ENCODE results near the gene GIPC2. TPM values are rescaled to one million over a fixed set of nuclear protein-coding genes. Genes with fewer than 3 reads are reported as not detected.

Gene GIPC2
- total and polyA plus RNA-seq, 7 donors = 0.99 to 23.8 (median 2.5) TPM

DNA sequence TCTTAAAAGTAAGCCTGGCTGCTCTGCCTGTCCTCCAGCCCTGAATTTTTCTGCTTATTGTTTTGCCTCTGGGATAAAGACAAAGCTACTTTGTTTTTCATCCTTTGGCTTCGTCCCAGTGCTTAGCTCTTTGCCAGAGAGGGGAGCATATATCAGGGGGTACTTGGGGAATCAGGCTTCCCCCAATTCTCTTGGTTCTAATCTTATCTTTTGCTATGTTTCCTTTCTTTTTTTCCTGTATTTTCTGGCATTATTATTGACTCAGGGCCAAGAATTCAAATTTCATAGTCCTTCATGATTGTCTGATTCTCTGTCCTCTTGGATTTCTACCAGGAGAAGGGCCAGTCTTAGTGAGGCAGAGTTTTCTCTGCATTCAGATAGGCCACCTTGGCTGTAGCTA lies 51.2 kb downstream of the GIPC2 start:
- H3K27me3 ChIP-seq = no peaks in the 10 kb centered on the region
- 86 to 91% methylated on average over 1 of the region's 1 CpG for WGBS, 2 donors
- no peak for DNase-seq
- H3K36me3 ChIP-seq = no peaks in the 10 kb centered on the region
- no peaks in the 10 kb centered on the region for H3K9me3 ChIP-seq
- H3K27ac ChIP-seq = peak overlapping the region in 1 of 4 donors; percentile 64
- TF ChIP-seq, protein P1, sequence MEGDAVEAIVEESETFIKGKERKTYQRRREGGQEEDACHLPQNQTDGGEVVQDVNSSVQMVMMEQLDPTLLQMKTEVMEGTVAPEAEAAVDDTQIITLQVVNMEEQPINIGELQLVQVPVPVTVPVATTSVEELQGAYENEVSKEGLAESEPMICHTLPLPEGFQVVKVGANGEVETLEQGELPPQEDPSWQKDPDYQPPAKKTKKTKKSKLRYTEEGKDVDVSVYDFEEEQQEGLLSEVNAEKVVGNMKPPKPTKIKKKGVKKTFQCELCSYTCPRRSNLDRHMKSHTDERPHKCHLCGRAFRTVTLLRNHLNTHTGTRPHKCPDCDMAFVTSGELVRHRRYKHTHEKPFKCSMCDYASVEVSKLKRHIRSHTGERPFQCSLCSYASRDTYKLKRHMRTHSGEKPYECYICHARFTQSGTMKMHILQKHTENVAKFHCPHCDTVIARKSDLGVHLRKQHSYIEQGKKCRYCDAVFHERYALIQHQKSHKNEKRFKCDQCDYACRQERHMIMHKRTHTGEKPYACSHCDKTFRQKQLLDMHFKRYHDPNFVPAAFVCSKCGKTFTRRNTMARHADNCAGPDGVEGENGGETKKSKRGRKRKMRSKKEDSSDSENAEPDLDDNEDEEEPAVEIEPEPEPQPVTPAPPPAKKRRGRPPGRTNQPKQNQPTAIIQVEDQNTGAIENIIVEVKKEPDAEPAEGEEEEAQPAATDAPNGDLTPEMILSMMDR (IDR thresholded peaks at IDR 0.05) = no peak
- TF ChIP-seq POLR2A (IDR thresholded peaks at IDR 0.05) (no peak), POLR2AphosphoS5 (IDR thresholded peaks at IDR 0.05) (no peak), EP300 (IDR thresholded peaks at IDR 0.05) (no peak)
- intact Hi-C loops (cut with DNase I) = no loop called here
- H3K4me1 ChIP-seq = peaks cover 0 to 19% (median 6%) of the 10 kb centered on the region in 4 donors
- no peak overlapping the region for H3K4me3 ChIP-seq

DNA sequence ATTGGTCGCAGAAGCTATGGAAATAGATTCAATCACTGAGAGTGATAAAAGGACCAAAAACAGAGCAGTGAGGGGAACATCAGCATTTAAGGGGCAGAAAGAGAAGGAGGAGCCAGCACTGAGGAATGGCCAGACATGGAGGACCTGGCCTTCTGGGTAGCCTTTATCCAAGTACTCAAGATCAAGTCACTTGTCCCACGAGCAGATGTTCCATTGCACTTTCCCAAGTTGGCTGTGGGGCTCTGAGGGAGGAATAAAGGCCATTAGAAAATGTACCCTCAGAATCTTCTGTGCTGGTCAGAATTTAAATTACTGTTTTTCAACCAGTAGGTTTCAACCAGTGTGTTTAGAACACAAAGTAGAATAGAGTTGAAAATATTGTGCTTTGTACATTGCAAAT lies 55.3 kb downstream of the GIPC2 start:
- WGBS, 2 donors = 90% methylated on average over 2 of the region's 2 CpGs
- Histone ChIP-seq H3K9me3 (no peaks in the 10 kb centered on the region), H3K27ac (peak overlapping the region in 2 of 4 donors; percentile 11 to 12), H3K36me3 (no peaks in the 10 kb centered on the region), H3K27me3 (no peaks in the 10 kb centered on the region), H3K4me3 (no peak overlapping the region), H3K4me1 (peaks cover 0 to 11% (median 0%) of the 10 kb centered on the region in 4 donors)
- TF ChIP-seq POLR2AphosphoS5 (IDR thresholded peaks at IDR 0.05) (no peak), EP300 (IDR thresholded peaks at IDR 0.05) (no peak), POLR2A (IDR thresholded peaks at IDR 0.05) (no peak)
- TF ChIP-seq, protein P1 (IDR thresholded peaks at IDR 0.05) = no peak
- intact Hi-C loops (cut with DNase I) = no loop called here
- DNase-seq = no peak

DNA sequence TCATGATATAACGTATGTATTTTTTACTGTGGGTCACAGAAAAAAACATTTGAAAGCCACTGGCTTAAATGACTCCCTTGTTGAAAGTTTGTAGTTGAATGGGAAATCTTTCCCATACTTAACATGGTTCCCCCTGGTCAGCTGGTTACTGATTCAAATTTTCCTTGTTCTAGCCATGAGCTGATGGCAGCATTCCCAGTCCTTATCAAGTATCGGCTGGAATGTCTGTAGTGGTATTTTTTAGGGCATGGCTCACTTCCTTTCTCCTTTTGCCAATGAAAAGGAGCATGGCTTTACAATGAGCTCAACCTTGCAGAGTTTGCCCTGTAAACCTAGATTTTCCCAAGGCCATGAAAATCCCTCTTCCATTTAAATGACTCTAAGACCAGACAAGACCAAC lies 55.7 kb downstream of the GIPC2 start:
- intact Hi-C loops (cut with DNase I) = no loop called here
- no peak overlapping the region for H3K4me3 ChIP-seq
- no peaks in the 10 kb centered on the region for H3K36me3 ChIP-seq
- no peaks in the 10 kb centered on the region for H3K9me3 ChIP-seq
- no peak for TF ChIP-seq POLR2A (IDR thresholded peaks at IDR 0.05)
- TF ChIP-seq, protein P1 (IDR thresholded peaks at IDR 0.05) = no peak
- TF ChIP-seq POLR2AphosphoS5 (IDR thresholded peaks at IDR 0.05) = peak in 1 of 4 donors; percentile 20
- no peaks in the 10 kb centered on the region for H3K27me3 ChIP-seq
- no peak for DNase-seq
- 15 to 54% methylated on average over 2 of the region's 2 CpGs for WGBS, 2 donors
- H3K4me1 ChIP-seq = peaks cover 0 to 9% (median 0%) of the 10 kb centered on the region in 4 donors
- H3K27ac ChIP-seq = peak overlapping the region in 2 of 4 donors; percentile 11 to 12

DNA sequence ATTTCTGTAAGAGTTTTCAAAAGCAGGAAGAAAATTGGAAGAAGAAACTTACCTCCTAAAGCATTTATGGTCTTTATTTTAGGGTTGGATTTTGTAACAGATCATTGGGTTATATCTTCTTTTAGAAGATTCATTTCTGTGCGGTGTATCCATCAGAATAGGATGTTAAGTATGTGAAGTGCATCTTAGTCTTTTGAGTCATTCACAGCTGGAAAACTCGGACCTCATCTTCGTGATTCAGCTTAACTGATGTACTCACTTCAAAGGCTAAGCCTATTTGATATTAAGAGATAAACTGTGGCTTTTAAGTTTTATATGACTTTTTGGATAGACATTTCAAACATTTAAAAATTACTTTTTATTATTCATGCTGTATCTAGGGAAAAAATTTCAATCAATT lies 56.3 kb downstream of the GIPC2 start:
- DNase-seq = no peak
- no peaks in the 10 kb centered on the region for H3K9me3 ChIP-seq
- H3K4me1 ChIP-seq = peaks cover 0 to 9% (median 0%) of the 10 kb centered on the region in 4 donors
- WGBS, 2 donors = 91 to 93% methylated on average over 3 of the region's 3 CpGs
- peak overlapping the region in 2 of 4 donors; percentile 11 to 12 for H3K27ac ChIP-seq
- H3K27me3 ChIP-seq = no peaks in the 10 kb centered on the region
- H3K36me3 ChIP-seq = no peaks in the 10 kb centered on the region
- intact Hi-C loops (cut with DNase I) = no loop called here
- TF ChIP-seq EP300 (IDR thresholded peaks at IDR 0.05) = no peak
- no peak for TF ChIP-seq POLR2A (IDR thresholded peaks at IDR 0.05)
- TF ChIP-seq, protein P1 (IDR thresholded peaks at IDR 0.05) = no peak
- no peak for TF ChIP-seq POLR2AphosphoS5 (IDR thresholded peaks at IDR 0.05)
- H3K4me3 ChIP-seq = no peak overlapping the region

DNA sequence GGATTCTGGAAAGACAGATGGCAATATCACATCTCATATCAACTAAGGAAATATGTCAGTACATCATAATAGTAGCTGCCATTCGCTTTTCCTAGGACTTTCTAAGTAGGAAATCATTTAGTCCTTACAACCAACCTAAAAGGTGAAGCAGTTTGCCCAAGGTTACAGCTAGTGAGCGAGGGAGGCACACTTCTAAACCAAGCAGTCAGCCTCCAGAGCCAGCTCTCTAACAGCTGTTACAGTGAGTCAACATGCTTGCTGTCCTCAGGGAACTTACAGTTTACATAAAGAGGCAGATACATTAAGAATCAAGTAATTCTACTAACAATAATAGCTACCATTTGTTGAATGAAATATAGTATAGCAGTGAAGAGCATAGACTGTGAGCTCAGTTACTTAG lies 57.1 kb downstream of the GIPC2 start:
- H3K27ac ChIP-seq = no peak overlapping the region
- no peaks in the 10 kb centered on the region for H3K9me3 ChIP-seq
- no peak for DNase-seq
- no peak for TF ChIP-seq POLR2A (IDR thresholded peaks at IDR 0.05)
- TF ChIP-seq POLR2AphosphoS5 (IDR thresholded peaks at IDR 0.05) = no peak
- TF ChIP-seq, protein P1 (IDR thresholded peaks at IDR 0.05) = no peak
- no peak for TF ChIP-seq EP300 (IDR thresholded peaks at IDR 0.05)
- peaks cover 0 to 9% (median 0%) of the 10 kb centered on the region in 4 donors for H3K4me1 ChIP-seq
- H3K4me3 ChIP-seq = no peak overlapping the region
- no peaks in the 10 kb centered on the region for H3K27me3 ChIP-seq
- intact Hi-C loops (cut with DNase I) = no loop called here
- H3K36me3 ChIP-seq = no peaks in the 10 kb centered on the region
- WGBS, 2 donors = 91 to 94% methylated on average over 2 of the region's 2 CpGs

Data from sigmoid colon (tissue), 7 donors.